Fibroblast of pulmonary artery (primary cell): Measurements from ENCODE around the gene MEIS2.

Experiments
- DNase-seq: peaks from one replicate; pipeline ENCODE4 v3.0.0-alpha.2; 2010; ENCODE audit warnings: low read depth
- H3K4me3 ChIP-seq: replicated peaks from 2 replicates; pipeline ENCODE4 v1.5.1; 2011; ENCODE audit warnings: low read depth, mild to moderate bottlenecking, control low read depth, low read length, moderate library complexity
- TF ChIP-seq, protein P1 (sequence below): IDR thresholded peaks from 2 replicates; pipeline ENCODE4 v1.5.1; 2011; ENCODE audit warnings: mild to moderate bottlenecking, control low read depth, low read length, inconsistent platforms; ENCODE audit errors: missing control alignments

Gene MEIS2

GRCh38 chr15:37061996-37062395 lies 38.4 kb downstream of the MEIS2 start:
- TF ChIP-seq, protein P1, sequence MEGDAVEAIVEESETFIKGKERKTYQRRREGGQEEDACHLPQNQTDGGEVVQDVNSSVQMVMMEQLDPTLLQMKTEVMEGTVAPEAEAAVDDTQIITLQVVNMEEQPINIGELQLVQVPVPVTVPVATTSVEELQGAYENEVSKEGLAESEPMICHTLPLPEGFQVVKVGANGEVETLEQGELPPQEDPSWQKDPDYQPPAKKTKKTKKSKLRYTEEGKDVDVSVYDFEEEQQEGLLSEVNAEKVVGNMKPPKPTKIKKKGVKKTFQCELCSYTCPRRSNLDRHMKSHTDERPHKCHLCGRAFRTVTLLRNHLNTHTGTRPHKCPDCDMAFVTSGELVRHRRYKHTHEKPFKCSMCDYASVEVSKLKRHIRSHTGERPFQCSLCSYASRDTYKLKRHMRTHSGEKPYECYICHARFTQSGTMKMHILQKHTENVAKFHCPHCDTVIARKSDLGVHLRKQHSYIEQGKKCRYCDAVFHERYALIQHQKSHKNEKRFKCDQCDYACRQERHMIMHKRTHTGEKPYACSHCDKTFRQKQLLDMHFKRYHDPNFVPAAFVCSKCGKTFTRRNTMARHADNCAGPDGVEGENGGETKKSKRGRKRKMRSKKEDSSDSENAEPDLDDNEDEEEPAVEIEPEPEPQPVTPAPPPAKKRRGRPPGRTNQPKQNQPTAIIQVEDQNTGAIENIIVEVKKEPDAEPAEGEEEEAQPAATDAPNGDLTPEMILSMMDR: no peak
- no peak overlapping the region for H3K4me3 ChIP-seq
- DNase-seq: no peak

DNA sequence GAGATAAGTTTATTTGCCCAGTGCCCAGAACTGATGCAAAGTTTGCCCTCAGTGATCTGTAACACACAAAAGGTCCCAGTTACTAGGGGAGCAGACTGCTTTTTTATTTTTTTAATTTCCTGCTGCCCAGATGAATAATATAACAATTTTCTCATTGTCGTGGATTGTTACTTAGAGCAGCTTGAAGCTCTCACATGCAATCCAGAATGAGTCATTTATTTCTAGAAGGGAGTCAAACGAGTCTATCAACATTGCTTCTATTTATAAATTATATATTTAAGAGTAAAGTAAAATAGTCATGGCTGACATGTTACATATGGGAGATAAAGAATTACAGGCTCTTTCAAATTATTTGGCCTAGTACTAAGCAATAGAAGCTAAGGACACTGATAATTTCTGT lies 41.3 kb downstream of the MEIS2 start:
- DNase-seq: peak; percentile 91
- TF ChIP-seq, protein P1: no peak
- no peak overlapping the region for H3K4me3 ChIP-seq

- DNase-seq: peak; percentile 38
- TF ChIP-seq, protein P1: no peak
- no peak overlapping the region for H3K4me3 ChIP-seq
These were observed 41.9 kb downstream of the MEIS2 start for GRCh38 chr15:37058316-37058985.

- H3K4me3 ChIP-seq: no peak overlapping the region
- no peak for DNase-seq
- TF ChIP-seq, protein P1: no peak
These were observed 42.5 kb downstream of the MEIS2 start for GRCh38 chr15:37057831-37058230.

GRCh38 chr15:37057256-37057655 lies 43.1 kb downstream of the MEIS2 start:
- DNase-seq: no peak
- no peak overlapping the region for H3K4me3 ChIP-seq
- TF ChIP-seq, protein P1: no peak

GRCh38 chr15:37056177-37057121 lies 43.9 kb downstream of the MEIS2 start:
- DNase-seq: peak; percentile 62
- H3K4me3 ChIP-seq: no peak overlapping the region
- TF ChIP-seq, protein P1: no peak
